Endothelial cell of umbilical vein (primary cell): Measurements from ENCODE around the gene HYLS1. TPM values are rescaled to one million over a fixed set of nuclear protein-coding genes. Genes with fewer than 3 reads are reported as not detected.

Source experiments
- BruUV-seq: library from RNA; stranded (reverse); fragments of 400-500 nt; replicated peaks from 2 replicates; lab custom pipeline; 2021; lab: Mats Ljungman, UMichigan
- CTCF ChIA-PET: fragments of 300-600, 350-600 bp; sonication (Branson Sonifier 250); formaldehyde crosslinking; loops from one replicate; lab custom pipeline; 2021; ENCODE audit warnings: antibody characterized with exemption, inconsistent platforms; lab: Charles Lee
- POLR2A ChIA-PET: fragments of 300-600, 350-600 bp; sonication (Branson Sonifier 250); formaldehyde crosslinking; loops from one replicate; lab custom pipeline; 2021; ENCODE audit warnings: antibody characterized with exemption, inconsistent platforms; lab: Charles Lee
- DNase-seq: peaks from one replicate; pipeline ENCODE4 v3.0.0-alpha.2; 2011; ENCODE audit warnings: low read depth, low spot score
- FAIRE-seq: peaks from 2 replicates; lab custom pipeline; 2011; peaks lifted over from hg19 to GRCh38; lab: Jason Lieb, UNC
- H2AFZ ChIP-seq: 2 replicates; pipeline ENCODE4 v1.6.0; 2012; ENCODE audit warnings: low read depth, low read length, control low read depth, inconsistent platforms
- H3K27ac ChIP-seq: 2 replicates; pipeline ENCODE4 v1.5.1; 2011; ENCODE audit warnings: low read depth, mild to moderate bottlenecking, control low read depth, low read length, moderate library complexity; ENCODE audit not compliant: insufficient read depth
- H3K27me3 ChIP-seq, 2 experiments: 2 replicates each; pipeline versions ENCODE4 v1.6.0 to v1.6.1; 2011; ENCODE audit warnings: low read length in 2 of 2, mixed read lengths in 1 of 2; ENCODE audit not compliant: control insufficient read depth in 2 of 2, insufficient read depth in 2 of 2
- H3K36me3 ChIP-seq, 2 experiments: 2 replicates in 1 of 2; 3 replicates in 1 of 2; pipeline ENCODE4 v1.5.1; 2011; ENCODE audit warnings: low read length in 2 of 2, mild to moderate bottlenecking in 1 of 2, moderate library complexity in 1 of 2; ENCODE audit not compliant: control insufficient read depth in 2 of 2, insufficient read depth in 2 of 2; ENCODE audit errors: extremely low read depth in 1 of 2
- H3K4me1 ChIP-seq: 3 replicates; pipeline ENCODE4 v1.5.1; 2011; ENCODE audit warnings: mild to moderate bottlenecking, low read length; ENCODE audit not compliant: control insufficient read depth, insufficient read depth; ENCODE audit errors: extremely low read depth
- H3K4me2 ChIP-seq: 2 replicates; pipeline ENCODE4 v1.6.1; 2011; ENCODE audit warnings: low read length, control low read depth, mixed read lengths; ENCODE audit not compliant: insufficient read depth
- H3K4me3 ChIP-seq, 3 experiments: fragments of 200-600 bp in 1 of 3; sonication (generic), shearing (Covaris generic) in 1 of 3; replicated peaks in 1 of 3; 2 replicates each; pipeline ENCODE4 v1.5.1; 2011 to 2016; ENCODE audit warnings: control low read depth in 3 of 3, low read length in 3 of 3, mild to moderate bottlenecking in 2 of 3, inconsistent platforms in 1 of 3, low read depth in 1 of 3, moderate library complexity in 1 of 3; ENCODE audit not compliant: insufficient read depth in 1 of 3
- H3K79me2 ChIP-seq: 2 replicates; pipeline ENCODE4 v1.6.0; 2012; ENCODE audit warnings: low read length, inconsistent platforms; ENCODE audit not compliant: control insufficient read depth, insufficient read depth
- H3K9ac ChIP-seq: replicated peaks from 2 replicates; pipeline ENCODE3; 2011; ENCODE audit warnings: low read length, control low read depth; ENCODE audit not compliant: insufficient read depth; ENCODE audit errors: extremely low read depth
- H3K9me1 ChIP-seq: replicated peaks from 3 replicates; pipeline ENCODE4 v1.6.0; 2011; ENCODE audit warnings: mild to moderate bottlenecking, low read length; ENCODE audit not compliant: control insufficient read depth, insufficient read depth; ENCODE audit errors: extremely low read depth
- H3K9me3 ChIP-seq: replicated peaks from 2 replicates; pipeline ENCODE4 v1.5.1; 2012; ENCODE audit warnings: low read length, inconsistent platforms; ENCODE audit not compliant: control insufficient read depth, insufficient read depth
- H4K20me1 ChIP-seq: replicated peaks from 2 replicates; pipeline ENCODE3; 2011; ENCODE audit warnings: mild to moderate bottlenecking, low read length; ENCODE audit not compliant: control insufficient read depth, insufficient read depth; ENCODE audit errors: extremely low read depth
- CTCF ChIP-seq, 2 donors: IDR thresholded peaks; 1 replicate in 1 of 2; 2 replicates in 1 of 2; pipeline ENCODE4 v1.5.1; 2011; ENCODE audit warnings: low read length in 2 of 2, mild to moderate bottlenecking in 2 of 2, moderate library complexity in 2 of 2, control low read depth in 1 of 2, inconsistent platforms in 1 of 2, low read depth in 1 of 2; ENCODE audit not compliant: insufficient read depth in 1 of 2; ENCODE audit errors: extremely low read depth in 1 of 2
- EZH2 ChIP-seq: IDR thresholded peaks from 2 replicates; pipeline ENCODE4 v1.6.1; 2012; ENCODE audit warnings: borderline replicate concordance, low read depth, mild to moderate bottlenecking, moderate library complexity, low read length, inconsistent platforms; ENCODE audit not compliant: severe bottlenecking
- FOS ChIP-seq: IDR thresholded peaks from 2 replicates; pipeline ENCODE4 v1.6.1; 2011; ENCODE audit warnings: mild to moderate bottlenecking, low read length, moderate library complexity, borderline replicate concordance; ENCODE audit not compliant: insufficient read depth
- GATA2 ChIP-seq: IDR thresholded peaks from 2 replicates; pipeline ENCODE4 v1.7.0; 2011; ENCODE audit warnings: low read depth, mild to moderate bottlenecking, moderate library complexity, mixed read lengths, low read length; ENCODE audit not compliant: insufficient read length, insufficient read depth
- JUN ChIP-seq: IDR thresholded peaks from 2 replicates; pipeline ENCODE4 v1.6.1; 2011; ENCODE audit warnings: borderline replicate concordance, low read depth; ENCODE audit not compliant: insufficient read length, insufficient read depth
- MAX ChIP-seq: IDR thresholded peaks from 2 replicates; pipeline ENCODE4 v1.6.1; 2011; ENCODE audit not compliant: insufficient read depth, insufficient read length
- MYC ChIP-seq: IDR thresholded peaks from one replicate; pipeline ENCODE4 v1.6.1; 2011; ENCODE audit warnings: mild to moderate bottlenecking, low read depth, low read length
- POLR2A ChIP-seq: IDR thresholded peaks from 2 replicates; pipeline ENCODE4 v1.6.1; 2012; ENCODE audit warnings: low read depth, mild to moderate bottlenecking, control low read depth, low read length
- POLR2AphosphoS5 ChIP-seq: IDR thresholded peaks from 2 replicates; pipeline ENCODE4 v1.6.1; 2012; ENCODE audit warnings: low read depth, mild to moderate bottlenecking, control low read depth, low read length, moderate library complexity; ENCODE audit not compliant: insufficient read depth
- dilution Hi-C: fragments of 300-500 bp; cut with MboI; formaldehyde crosslinking; loops from one replicate; pipeline ENCODE4 v1.15.0; 2019; ENCODE audit warnings: low sequenced_read_pairs; ENCODE audit not compliant: extremely low pct_ligation_motif_present
- intact Hi-C: fragments of 100-400 bp; cut with micrococcal nuclease; formaldehyde crosslinking; loops from one replicate; pipeline ENCODE4 v1.10.0; 2022
- polyA plus RNA-seq, 4 experiments: library from polyadenylated mRNA; depleted of rRNA in 3 of 4; stranded (reverse) in 3 of 4; unstranded in 1 of 4; fragments of >200 nt; gene quantifications; 2 replicates each; pipeline versions ENCODE4 v1.2.1 to v1.2.3, GENCODE V29; 2011 to 2012; ENCODE audit warnings: missing spikeins in 1 of 4
- total RNA-seq: library from RNA; stranded (reverse); gene quantifications from 2 replicates; pipeline ENCODE4 v1.2.3, GENCODE V29; 2021

The HYLS1 gene
- total and polyA plus RNA-seq, 2 donors (not counting 3 experiments of a cell fraction or from before 2014, with no cell fraction given), result 4.7 to 12.6 TPM

- Histone ChIP-seq H3K9me3 (no peaks in the 10 kb centered on the region), H3K4me1 (peaks cover 8% of the 10 kb centered on the region), H3K27me3 (peaks cover 19 to 24% of the 10 kb centered on the region in 2 experiments), H3K27ac (no peak overlapping the region), H3K4me3 (no peak overlapping the region), H3K4me2 (no peak overlapping the region), H2AFZ (no peak overlapping the region), H3K9me1 (no peaks in the 10 kb centered on the region), H3K9ac (no peak overlapping the region), H4K20me1 (no peaks in the 10 kb centered on the region), H3K36me3 (peaks cover 2 to 4% of the 10 kb centered on the region in 2 experiments), H3K79me2 (peaks cover 14% of the 10 kb centered on the region)
- TF ChIP-seq MAX (no peak), GATA2 (no peak), JUN (no peak), EZH2 (no peak), MYC (no peak), FOS (no peak), CTCF (IDR thresholded peaks at IDR 0.05; ENCODE audit: extremely low read depth in 1 of 2, insufficient read depth in 1 of 2, low read depth in 1 of 2, low read length in 2 of 2) (no peak), POLR2AphosphoS5 (no peak), POLR2A (no peak)
- intact Hi-C loops, result no loop called here
- FAIRE-seq (no peak), DNase-seq (no peak)
- dilution Hi-C loops, result no loop called here
- no TSS peak for BruUV-seq
- ChIA-PET CTCF (no interaction called here), POLR2A (no interaction called here)
Measured at GRCh38 chr11:125904678-125905077, 17.2 kb downstream of the HYLS1 start.
